HG02852 (cell line): ENCODE measurements around the gene ZNF398.
A peak's percentile ranks its signal among the peaks of the same experiment; 100 is the strongest.

Experiments
- ATAC-seq: cut with Tn5 transposase; IDR thresholded peaks from one replicate; pipeline ENCODE4 v1.9.1; 2021; ENCODE audit warnings: mild to moderate bottlenecking, moderate library complexity; ENCODE audit not compliant: unreplicated experiment

ZNF398 gene

GRCh38 chr7:149147752-149148653 lies 750 bp downstream of the ZNF398 start:
- peak; percentile 33 for ATAC-seq

DNA sequence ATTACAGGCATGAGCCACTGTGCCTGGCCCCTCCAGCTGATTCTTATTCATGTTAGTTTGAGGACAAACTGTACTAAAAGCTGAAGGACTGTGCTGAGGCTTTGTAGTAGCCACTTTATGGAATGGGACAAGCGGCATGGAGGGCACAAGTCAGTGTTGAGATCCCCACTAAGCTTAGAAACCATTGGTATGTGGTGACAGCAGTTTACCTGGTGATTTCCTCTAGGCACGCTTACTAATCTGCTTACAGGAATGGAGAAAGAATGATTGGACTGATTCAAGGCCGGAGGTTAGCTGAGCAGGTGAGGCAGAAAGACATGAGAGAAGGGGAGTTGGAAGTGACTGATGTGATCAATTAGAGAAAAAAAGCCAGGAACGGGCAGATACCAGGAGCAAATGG lies 3.7 kb downstream of the ZNF398 start:
- no peak for ATAC-seq

DNA sequence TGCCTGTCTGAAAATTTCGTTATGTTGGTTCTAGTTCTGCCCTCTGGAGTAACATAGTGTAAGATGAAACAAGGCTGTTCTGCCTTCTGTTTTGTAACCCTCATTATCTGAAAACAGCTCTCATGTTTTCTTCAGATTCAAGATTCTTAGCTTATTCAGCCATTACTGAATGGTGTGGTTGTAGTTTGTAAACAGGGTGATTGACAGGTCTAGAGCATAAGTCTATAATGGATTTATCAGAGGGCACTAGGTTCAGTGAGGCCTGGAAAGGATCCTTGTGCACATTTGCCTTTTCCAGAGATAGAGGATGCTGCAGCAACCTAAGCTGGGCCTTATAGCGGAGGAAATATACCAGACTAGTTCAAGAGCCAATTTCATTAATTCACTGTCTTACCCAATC lies 6.1 kb downstream of the ZNF398 start:
- ATAC-seq: no peak

- no peak for ATAC-seq
These were observed 6.8 kb downstream of the ZNF398 start for GRCh38 chr7:149154056-149154455.

DNA sequence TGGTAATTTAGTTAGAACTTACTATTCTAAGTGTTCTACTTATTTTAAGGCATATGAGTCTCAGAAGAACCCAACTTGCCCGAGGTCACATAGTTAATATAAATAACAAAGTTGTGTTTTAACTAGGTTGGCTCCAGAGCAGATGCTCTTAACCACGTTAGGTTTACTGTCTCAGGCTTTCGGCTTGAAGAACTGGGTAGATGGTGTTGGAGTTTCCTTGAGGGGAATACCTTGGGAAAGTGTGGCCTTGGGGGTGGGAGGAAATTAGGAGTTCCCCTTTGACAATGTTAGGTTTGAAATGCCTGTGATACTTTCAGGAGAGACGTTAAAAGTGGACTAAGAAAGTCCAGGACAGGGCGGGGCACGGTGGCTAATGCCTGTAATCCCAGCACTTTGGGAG lies 9.6 kb downstream of the ZNF398 start:
- ATAC-seq: no peak

DNA sequence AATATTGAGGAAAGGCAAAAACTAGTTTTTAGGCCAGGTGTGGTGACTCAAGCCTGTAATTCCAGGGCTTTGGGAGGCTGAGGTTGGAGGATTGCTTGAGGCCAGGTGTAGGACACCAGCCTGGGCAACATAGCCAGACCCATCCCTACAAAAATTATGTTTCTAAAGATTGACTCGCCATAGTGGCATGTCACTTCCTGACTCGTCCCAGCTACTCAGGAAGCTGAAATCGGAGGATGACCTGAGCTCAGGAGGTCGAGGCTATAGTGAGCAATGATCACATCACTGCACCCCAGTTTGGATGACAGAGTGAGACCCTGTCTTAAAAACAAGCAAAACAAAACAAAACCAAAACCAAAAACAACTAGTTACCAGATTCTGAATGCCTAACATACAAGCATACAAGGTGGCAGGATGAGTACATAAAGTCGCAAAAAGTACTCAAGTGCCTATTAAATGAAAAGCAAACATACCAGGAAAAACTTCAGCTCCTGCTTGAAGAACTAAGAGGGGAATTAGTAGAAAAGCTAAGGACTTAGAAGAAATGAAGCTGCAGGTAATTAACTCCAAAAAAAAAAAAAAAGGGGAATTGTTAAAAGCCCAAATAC lies 14.1 kb downstream of the ZNF398 start:
- ATAC-seq: no peak

DNA sequence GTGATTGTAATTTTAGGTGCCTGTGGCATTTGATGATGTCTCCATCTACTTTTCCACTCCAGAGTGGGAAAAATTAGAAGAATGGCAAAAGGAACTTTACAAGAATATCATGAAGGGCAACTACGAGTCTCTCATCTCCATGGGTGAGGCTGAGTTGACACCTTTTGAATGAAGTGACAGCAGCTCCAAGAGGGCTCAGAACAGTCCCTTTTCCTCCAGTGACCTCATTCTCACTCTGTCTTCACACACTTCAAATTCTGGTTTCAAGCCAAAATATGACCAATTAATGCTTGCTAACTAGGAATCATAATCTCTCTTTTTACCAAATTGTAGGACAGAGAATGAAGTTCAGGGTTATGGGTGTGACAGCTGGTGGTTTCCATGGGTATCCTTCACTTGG lies 18.9 kb downstream of the ZNF398 start:
- no peak for ATAC-seq

DNA sequence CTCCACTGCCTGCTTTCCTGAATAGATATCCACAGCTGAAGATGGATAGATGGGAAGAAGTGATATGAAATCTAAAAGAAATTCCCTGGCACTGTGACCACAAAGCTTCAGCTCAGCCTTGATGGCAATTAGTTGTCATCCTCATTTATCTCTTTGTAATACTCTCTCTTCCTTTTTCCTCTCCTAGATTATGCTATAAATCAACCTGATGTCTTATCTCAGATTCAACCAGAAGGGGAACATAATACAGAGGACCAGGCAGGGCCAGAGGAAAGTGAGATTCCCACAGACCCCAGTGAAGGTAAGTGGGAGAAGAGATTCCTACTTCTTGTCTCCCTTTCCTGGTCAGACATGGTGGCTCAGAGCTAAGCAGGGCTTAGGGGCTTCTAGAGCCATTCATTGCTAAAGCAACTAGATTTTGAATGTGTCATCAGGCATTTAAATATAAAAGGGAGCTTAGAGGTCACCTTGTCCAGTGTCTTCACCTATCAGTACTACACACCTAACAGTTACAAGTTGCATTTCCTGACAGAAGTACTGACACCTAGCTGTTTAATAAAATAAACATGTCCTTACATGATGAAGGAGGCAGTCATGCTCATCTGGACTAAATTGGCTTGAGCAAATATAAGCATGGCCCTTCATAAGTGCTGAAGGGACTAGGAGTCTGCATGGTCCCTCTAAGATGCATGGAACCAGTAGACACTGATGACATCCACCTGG lies 19.5 kb downstream of the ZNF398 start:
- no peak for ATAC-seq

- ATAC-seq: no peak
These were observed 24.8 kb downstream of the ZNF398 start for GRCh38 chr7:149171892-149172533.

DNA sequence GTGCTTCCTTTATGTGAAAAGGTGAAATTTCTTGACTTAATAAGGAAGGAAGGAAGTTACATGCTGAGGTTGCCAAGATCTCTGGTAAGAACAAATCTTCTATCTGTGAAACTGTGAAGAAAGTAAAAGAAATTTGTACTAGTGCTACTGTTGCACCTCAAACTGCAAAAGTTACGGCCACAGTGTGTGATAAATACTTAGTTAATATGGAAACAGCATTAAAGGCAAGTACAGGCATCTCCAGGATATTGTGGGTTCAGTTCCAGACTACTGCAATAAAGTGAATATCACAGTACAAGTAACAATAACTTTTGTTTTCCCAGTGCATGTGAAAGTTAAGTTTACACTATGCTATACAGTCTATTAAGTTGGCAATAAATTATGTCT lies 25.3 kb downstream of the ZNF398 start:
- ATAC-seq: no peak

DNA sequence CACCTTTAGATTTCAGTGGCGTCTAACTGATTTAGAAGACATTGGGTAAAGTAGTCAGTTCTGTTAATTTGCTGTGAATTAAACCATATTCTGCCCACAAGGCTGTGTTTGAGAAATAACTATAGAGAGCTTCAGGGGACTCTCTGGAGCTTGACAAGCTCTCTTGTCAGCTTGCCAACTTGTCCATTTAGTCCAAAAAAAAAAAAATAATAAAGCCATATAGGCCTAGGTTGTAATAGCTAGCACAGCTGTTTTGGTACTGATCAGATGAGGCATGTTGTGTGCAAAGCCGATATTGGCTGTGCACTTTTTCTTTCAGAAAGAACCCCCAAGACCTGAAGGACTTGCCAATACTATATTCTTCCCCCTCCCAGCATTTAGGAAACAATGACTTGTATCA lies 27.9 kb downstream of the ZNF398 start:
- ATAC-seq: no peak

- no peak for ATAC-seq
These were observed 32.0 kb downstream of the ZNF398 start for GRCh38 chr7:149179241-149179640.

DNA sequence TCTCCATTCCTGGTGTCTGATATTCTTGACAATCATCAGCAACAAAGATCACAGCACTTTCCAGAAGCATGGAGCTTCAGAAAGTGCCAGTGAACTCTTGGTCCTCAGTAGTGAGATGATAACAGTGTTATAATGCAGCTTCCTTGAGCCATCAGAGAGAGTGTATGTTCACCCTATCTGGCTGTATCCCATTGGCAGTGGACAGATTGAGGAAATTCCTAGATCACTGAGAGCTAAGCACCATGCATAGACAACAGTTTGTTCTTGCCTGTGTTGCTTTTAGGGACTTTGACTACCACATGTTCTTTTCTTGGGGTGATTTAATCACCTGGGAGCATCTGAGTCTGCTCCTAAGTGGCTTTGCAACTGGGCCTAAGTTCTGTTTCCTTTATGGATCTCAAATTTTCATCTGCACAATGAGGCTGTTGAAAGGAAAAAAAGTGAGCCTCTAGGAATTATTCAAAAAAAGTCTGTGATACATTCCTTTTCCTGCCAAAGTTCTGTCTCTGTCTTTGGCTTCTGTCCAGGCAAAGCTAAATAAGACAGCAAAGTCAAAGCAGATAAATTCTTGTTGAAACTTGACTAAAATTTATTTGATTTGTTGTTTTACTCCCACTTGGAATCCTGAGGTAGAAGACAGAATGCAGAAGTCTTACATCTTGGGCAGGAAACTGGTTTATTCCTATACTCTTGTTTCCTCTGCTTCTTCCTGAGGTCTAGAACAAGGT lies 33.6 kb downstream of the ZNF398 start:
- no peak for ATAC-seq

GRCh38 chr7:149181450-149181790 lies 34.2 kb downstream of the ZNF398 start:
- no peak for ATAC-seq

DNA sequence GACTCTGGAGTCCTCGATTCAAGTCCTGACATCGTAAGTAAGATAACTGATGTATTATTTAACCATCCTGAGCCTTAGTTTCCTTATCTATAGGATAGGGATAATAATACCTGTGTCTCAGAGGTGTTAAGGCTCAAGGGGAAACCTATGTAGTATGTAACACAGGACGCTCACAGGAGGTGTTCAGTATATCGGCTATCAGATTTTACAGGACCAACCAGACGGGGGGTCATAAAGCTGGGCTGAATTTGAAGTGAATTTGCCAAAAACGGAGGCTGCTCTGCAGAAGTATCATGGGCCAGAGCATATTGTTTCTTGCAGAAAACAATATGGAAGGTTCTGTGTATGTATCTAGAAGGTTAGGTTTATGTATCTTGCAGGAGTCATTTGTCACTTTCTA lies 37.0 kb downstream of the ZNF398 start:
- ATAC-seq: no peak

- ATAC-seq: no peak
These were observed 41.0 kb downstream of the ZNF398 start for GRCh38 chr7:149188213-149188612.

DNA sequence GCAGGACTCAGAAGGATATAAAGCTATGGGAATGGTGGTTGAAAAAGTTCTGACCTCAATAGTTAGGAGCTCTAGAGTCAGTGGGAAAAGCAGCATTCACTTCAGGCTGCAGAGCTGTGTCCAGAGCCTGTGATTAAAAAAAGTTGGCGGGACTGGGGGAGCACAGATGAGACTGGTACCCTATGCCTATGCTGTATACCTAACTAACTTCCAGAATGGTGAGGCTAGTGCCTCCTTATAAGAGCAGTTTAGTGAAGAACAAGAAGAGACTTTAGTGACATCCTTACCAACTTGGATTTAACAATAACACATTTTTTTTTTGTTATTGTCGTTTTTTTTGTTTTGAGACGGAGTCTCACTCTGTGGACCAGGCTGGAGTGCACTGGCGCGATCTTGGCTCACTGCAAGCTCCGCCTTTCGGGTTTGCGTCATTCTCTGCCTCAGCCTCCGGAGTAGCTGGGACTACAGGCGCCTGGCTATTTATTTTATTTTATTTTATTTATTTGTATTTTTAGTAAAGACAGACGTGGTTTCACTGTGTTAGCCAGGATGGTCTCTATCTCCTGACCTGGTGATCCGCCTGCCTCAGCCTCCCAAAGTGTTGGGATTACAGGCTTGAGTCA lies 41.5 kb downstream of the ZNF398 start:
- ATAC-seq: no peak

GRCh38 chr7:149191851-149192250 lies 44.6 kb downstream of the ZNF398 start:
- ATAC-seq: no peak

- no peak for ATAC-seq
These were observed 47.5 kb downstream of the ZNF398 start for GRCh38 chr7:149194799-149195179.
